Left ventricle myocardium inferior (tissue), 1 donor: ENCODE measurements around the gene SMAD2. TPM values are rescaled to one million over a fixed set of nuclear protein-coding genes. Genes with fewer than 3 reads are reported as not detected.

Source experiments
- DNase-seq: peaks from one replicate; pipeline ENCODE4 v3.0.0-alpha.2; 2020
- H3K27ac ChIP-seq: fragments of 200-600 bp; replicated peaks from 2 replicates; pipeline ENCODE4 v1.8.0; 2021
- H3K27me3 ChIP-seq: fragments of 200-600 bp; 2 replicates; pipeline ENCODE4 v1.8.0; 2021; ENCODE audit warnings: low read depth
- H3K36me3 ChIP-seq: fragments of 200-600 bp; 2 replicates; pipeline ENCODE4 v1.8.0; 2021
- H3K4me1 ChIP-seq: fragments of 200-600 bp; 2 replicates; pipeline ENCODE4 v1.8.0; 2021
- H3K4me3 ChIP-seq: fragments of 200-600 bp; 2 replicates; pipeline ENCODE4 v1.8.0; 2021; ENCODE audit warnings: mild to moderate bottlenecking, moderate library complexity
- H3K9me3 ChIP-seq: fragments of 200-600 bp; replicated peaks from 2 replicates; pipeline ENCODE4 v1.8.0; 2021
- intact Hi-C: fragments of 100-400 bp; cut with micrococcal nuclease; formaldehyde crosslinking; loops from one replicate; pipeline ENCODE4 v1.11.0; 2022
- total RNA-seq: library from RNA; stranded (reverse); fragmentation: NEBNext Ultra II Directional; extraction: Animal tissue kit (Norgen Biotek cat#: 25700); gene quantifications from one replicate; pipeline ENCODE4 v1.2.1, GENCODE V29; 2021
- TF ChIP-seq, protein P1 (sequence below): fragments of 200-600 bp; IDR thresholded peaks from 2 replicates; pipeline ENCODE4 v1.8.0; 2021; ENCODE audit warnings: antibody characterized with exemption, mild to moderate bottlenecking, borderline replicate concordance
- donor health status: DM: no; HTN: yes; CAD: no; lungs with severe emphysema.

The SMAD2 gene
- total RNA-seq, 1 donor from 2014 or later: 80.9 TPM

DNA sequence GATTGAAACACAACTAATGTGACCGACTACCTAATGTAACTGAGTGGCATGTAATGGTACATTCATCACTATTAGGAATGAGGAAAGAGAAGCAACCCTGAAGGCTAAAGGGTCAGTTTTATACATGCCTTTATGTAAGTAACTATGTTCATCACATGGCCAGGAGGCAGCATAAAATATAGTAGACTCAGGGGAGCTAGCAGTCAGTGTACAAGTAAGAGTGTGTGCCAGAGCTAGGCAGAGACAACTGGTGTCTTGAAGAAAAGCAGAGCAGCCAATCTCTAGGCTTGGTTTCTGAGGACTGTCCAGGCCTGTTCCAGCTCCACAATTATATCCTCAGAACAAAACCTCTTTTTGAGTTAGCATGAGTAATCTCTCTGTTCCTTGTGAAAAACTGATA is 18.1 kb downstream of the SMAD2 start:
- H3K27me3 ChIP-seq: no peaks in the 10 kb centered on the region
- no peak for DNase-seq
- H3K4me1 ChIP-seq: peaks cover 96% of the 10 kb centered on the region
- intact Hi-C loops: no loop called here
- no peaks in the 10 kb centered on the region for H3K9me3 ChIP-seq
- H3K4me3 ChIP-seq: peak overlapping the region; percentile 24
- H3K36me3 ChIP-seq: peaks cover 3% of the 10 kb centered on the region
- peak overlapping the region; percentile 87 for H3K27ac ChIP-seq
- TF ChIP-seq, protein P1, sequence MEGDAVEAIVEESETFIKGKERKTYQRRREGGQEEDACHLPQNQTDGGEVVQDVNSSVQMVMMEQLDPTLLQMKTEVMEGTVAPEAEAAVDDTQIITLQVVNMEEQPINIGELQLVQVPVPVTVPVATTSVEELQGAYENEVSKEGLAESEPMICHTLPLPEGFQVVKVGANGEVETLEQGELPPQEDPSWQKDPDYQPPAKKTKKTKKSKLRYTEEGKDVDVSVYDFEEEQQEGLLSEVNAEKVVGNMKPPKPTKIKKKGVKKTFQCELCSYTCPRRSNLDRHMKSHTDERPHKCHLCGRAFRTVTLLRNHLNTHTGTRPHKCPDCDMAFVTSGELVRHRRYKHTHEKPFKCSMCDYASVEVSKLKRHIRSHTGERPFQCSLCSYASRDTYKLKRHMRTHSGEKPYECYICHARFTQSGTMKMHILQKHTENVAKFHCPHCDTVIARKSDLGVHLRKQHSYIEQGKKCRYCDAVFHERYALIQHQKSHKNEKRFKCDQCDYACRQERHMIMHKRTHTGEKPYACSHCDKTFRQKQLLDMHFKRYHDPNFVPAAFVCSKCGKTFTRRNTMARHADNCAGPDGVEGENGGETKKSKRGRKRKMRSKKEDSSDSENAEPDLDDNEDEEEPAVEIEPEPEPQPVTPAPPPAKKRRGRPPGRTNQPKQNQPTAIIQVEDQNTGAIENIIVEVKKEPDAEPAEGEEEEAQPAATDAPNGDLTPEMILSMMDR: no peak

DNA sequence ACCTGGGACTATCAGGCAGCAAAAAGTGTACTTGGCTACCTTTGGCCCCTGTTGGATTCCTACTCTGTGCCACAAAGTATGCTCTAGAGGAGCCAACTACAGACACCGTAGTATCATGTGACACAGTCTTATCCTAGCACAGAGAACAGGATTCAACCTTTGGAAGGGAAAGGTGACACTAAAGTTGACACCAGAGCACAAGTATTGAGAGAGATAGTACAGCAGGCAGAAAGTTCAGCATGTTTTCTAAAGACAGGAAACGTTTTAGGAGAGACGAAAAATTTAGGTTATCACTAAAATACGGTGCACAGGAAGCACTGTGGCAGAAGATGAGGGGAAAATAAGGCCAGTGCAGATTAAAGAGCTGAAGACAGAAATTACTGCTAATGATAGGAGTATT is 18.6 kb downstream of the SMAD2 start:
- no peaks in the 10 kb centered on the region for H3K27me3 ChIP-seq
- peak overlapping the region; percentile 24 for H3K4me3 ChIP-seq
- H3K27ac ChIP-seq: peak overlapping the region; percentile 87
- DNase-seq: no peak
- peaks cover 7% of the 10 kb centered on the region for H3K36me3 ChIP-seq
- H3K4me1 ChIP-seq: peaks cover 92% of the 10 kb centered on the region
- TF ChIP-seq, protein P1: no peak
- intact Hi-C loops: no loop called here
- no peaks in the 10 kb centered on the region for H3K9me3 ChIP-seq

DNA sequence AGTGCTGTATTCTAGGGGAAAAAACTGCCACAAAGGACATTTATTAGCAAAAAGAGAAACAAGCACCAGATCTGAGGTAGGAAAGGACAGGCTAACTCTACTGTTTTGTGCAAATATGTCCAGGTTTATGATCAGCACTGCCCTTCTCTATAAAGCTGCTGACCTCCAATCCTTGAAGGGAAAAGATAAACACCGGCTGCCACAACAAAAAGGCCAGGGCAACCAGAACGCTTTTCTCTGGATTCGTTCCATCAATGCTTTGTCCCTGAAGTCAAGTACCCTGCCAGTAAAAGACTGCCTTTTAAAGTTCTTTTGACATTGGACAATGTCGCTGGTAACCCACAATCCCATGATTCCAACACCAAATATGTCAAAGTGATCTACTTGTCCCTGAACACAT is 21.0 kb downstream of the SMAD2 start:
- Histone ChIP-seq H3K27ac (peak overlapping the region; percentile 87), H3K9me3 (peaks cover 15% of the 10 kb centered on the region), H3K4me3 (no peak overlapping the region), H3K36me3 (peaks cover 14% of the 10 kb centered on the region), H3K27me3 (no peaks in the 10 kb centered on the region), H3K4me1 (peaks cover 81% of the 10 kb centered on the region)
- intact Hi-C loops: no loop called here
- TF ChIP-seq, protein P1: no peak
- DNase-seq: no peak

DNA sequence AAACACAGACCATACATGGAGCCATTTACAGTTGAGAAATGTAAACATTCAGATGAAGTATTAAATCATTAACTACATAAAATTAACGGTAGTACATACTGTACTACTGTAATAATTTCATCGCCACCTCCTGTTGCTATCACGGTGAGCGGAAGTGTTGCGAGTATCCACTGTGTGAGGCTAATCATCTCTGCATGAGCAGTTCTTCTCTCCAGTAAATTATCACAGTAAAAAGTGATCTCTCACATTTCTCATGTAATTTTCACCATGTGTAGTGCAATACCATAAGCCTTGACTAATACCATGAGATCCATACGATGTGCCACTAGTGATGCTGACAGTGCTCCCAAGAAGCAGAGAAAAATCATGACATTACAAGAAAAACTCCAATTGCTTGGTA is 21.9 kb downstream of the SMAD2 start:
- TF ChIP-seq, protein P1: no peak
- Histone ChIP-seq H3K27me3 (no peaks in the 10 kb centered on the region), H3K36me3 (peaks cover 14% of the 10 kb centered on the region), H3K4me3 (no peak overlapping the region), H3K9me3 (peaks cover 19% of the 10 kb centered on the region), H3K4me1 (peaks cover 74% of the 10 kb centered on the region), H3K27ac (peak overlapping the region; percentile 87)
- DNase-seq: no peak
- intact Hi-C loops: no loop called here

DNA sequence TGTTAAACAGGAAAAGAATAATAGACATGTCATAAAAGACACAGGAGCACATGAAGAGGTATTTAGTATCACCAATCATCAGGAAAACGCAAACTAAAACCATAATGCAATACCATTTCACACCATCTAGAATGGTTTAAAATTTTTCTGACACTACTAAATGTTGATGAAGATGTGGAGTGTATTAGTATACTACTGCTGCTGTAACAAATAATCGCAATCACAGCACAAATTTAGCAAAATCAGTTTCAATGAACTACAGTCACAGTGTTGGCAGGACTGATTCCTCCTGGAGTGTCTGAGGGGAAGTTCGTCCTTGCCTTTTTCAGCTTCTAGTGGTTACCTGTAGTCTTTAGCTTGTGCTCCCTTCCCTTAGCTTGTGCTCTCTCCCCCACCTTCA is 24.1 kb downstream of the SMAD2 start:
- intact Hi-C loops: no loop called here
- Histone ChIP-seq H3K9me3 (peaks cover 26% of the 10 kb centered on the region), H3K4me1 (peaks cover 68% of the 10 kb centered on the region), H3K4me3 (no peak overlapping the region), H3K27me3 (no peaks in the 10 kb centered on the region), H3K36me3 (peaks cover 14% of the 10 kb centered on the region), H3K27ac (no peak overlapping the region)
- TF ChIP-seq, protein P1: no peak
- no peak for DNase-seq

DNA sequence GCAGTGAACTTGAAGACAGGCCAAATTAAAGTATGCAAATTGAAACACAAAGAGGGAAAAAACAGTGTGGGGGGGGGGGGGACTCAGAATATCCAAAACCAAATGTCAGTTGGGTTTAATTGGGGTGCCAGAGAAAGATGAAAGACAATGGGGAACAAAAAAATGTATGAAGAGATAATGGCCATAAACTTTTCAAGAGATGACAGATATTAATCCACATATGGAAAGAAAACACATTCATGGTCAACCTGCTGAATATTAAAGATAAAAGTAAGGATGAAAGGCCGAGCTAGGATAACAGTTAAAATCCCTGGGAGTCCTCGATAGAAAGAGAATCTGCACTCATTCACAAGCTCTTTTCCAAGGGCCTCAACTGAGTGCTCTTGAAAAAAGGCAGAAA is 26.6 kb downstream of the SMAD2 start:
- Histone ChIP-seq H3K4me3 (no peak overlapping the region), H3K27me3 (no peaks in the 10 kb centered on the region), H3K4me1 (peaks cover 55% of the 10 kb centered on the region), H3K36me3 (peaks cover 14% of the 10 kb centered on the region), H3K9me3 (peaks cover 36% of the 10 kb centered on the region), H3K27ac (no peak overlapping the region)
- TF ChIP-seq, protein P1: no peak
- intact Hi-C loops: no loop called here
- no peak for DNase-seq
